Prostate gland (tissue), 2 donors: Measurements from ENCODE around the gene PIP4P1. TPM values are rescaled to one million over a fixed set of nuclear protein-coding genes. Genes with fewer than 3 reads are reported as not detected.
"Not testable (repeated sequence)": the region's sequence is repeated elsewhere in the genome, so short reads cannot be mapped to it uniquely, and the experiment has no call there.

Experiments
- DNase-seq: peaks from one replicate; pipeline ENCODE4 v3.0.0-alpha.2; 2019; ENCODE audit warnings: low spot score
- H3K27ac ChIP-seq, 2 donors: fragments of 200-600 bp; sonication (generic); 2 replicates each; pipeline ENCODE4 v1.5.1; 2017 to 2019
- H3K27me3 ChIP-seq: fragments of 200-600 bp; sonication (generic); replicated peaks from 2 replicates; pipeline ENCODE4 v1.5.1; 2019; ENCODE audit not compliant: insufficient read depth
- H3K36me3 ChIP-seq, 2 donors: fragments of 200-600 bp; sonication (generic); 1 replicate in 1 of 2; 2 replicates in 1 of 2; pipeline versions ENCODE4 v1.5.1 to v1.8.1; 2017 to 2019
- H3K4me1 ChIP-seq: fragments of 200-600 bp; sonication (generic); replicated peaks from 2 replicates; pipeline ENCODE4 v1.5.1; 2019
- H3K4me3 ChIP-seq, 2 donors: fragments of 200-600 bp; sonication (generic); 2 replicates each; pipeline ENCODE4 v1.5.1; 2017 to 2019
- H3K9me3 ChIP-seq: fragments of 200-600 bp; sonication (generic); 2 replicates; pipeline ENCODE4 v1.5.1; 2017
- CTCF ChIP-seq, 4 experiments: fragments of 200-600 bp in 2 of 4; fragments of 450-650 bp in 2 of 4; sonication (generic) in 2 of 4; IDR thresholded peaks; 1 replicate in 3 of 4; 2 replicates in 1 of 4; pipeline ENCODE4 v1.5.1; 2016 to 2019; ENCODE audit warnings: antibody characterized with exemption in 4 of 4, mild to moderate bottlenecking in 2 of 4, moderate library complexity in 2 of 4
- POLR2A ChIP-seq: fragments of 450-650 bp; IDR thresholded peaks from one replicate; pipeline ENCODE4 v1.6.1; 2016; ENCODE audit warnings: antibody characterized with exemption, mild to moderate bottlenecking
- POLR2AphosphoS5 ChIP-seq: sonication (generic); formaldehyde crosslinking; IDR thresholded peaks from one replicate; pipeline ENCODE4 v1.6.1; 2017; ENCODE audit warnings: antibody characterized with exemption
- WGBS: methylation state at CpG from one replicate; pipeline ENCODE4 v1.1.5; 2018; 5-methylcytosine and 5-hydroxymethylcytosine counted together
- intact Hi-C: fragments of 100-400 bp; cut with DNase I; formaldehyde crosslinking; loops from one replicate; pipeline ENCODE4 v1.14.2; 2022
- total RNA-seq, 2 donors: library from RNA; depleted of rRNA; stranded (reverse); fragments of >200 nt; gene quantifications; one replicate each; pipeline ENCODE4 v1.1.0, GENCODE V29; 2016

PIP4P1 gene
- total RNA-seq: 10 to 100 TPM; 24.8 to 37.8 TPM

DNA sequence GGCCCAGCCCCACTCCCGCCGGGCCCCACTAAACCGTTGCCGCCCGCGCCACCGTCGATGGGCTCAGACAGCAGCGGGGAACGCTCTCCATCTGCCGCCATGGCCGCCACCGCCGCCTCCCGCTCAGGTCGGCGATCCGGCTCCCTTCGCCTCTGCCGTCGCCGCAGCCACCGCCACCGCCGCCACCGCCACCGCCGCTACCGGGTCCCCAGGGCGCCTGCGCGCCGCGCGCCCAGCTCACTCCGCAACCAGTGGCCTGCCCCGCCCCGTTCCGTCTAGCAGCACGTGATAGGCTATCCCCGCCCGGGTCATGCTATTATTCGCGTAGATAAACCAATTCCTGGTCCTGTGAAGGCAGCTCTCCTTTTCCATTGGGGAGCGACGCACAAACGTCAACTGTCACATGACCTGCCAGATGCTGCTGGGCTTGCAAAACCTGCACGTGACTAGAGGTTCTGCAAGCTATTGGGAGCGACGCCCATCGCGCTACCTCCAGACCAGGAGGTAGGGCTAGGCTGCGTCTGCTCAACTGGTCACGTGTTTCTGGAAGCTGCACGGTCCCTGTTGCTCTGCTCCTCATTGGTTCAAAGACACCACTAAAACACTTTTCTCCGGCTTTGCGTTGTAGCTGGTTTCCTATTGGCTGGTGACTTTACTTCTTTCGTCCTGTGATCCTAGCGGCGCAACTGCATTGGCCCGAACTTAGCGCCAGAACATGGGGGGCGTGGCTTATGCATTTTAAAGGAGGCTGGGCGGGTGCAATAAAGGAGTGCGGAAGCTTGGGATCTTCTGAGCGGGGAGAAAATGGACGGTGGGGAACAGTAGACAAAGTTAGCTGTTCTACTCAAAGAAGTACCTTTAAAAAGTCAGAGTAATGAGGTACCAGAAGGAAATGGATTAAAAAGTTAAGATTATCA, at the start of gene PIP4P1:
Gene PIP4P1 (minus strand): TSS at position 210 of the 917 bp plus-strand sequence. CDS start 109 bp downstream, at position 101.
- peak; percentile 100 for DNase-seq
- Histone ChIP-seq H3K27ac (peak within 1 kb of the TSS; percentile 98 to 99), H3K4me1 (peaks cover 2% of the 10 kb centered on the region), H3K4me3 (peak within 1 kb of the TSS; percentile 97 to 98), H3K27me3 (no peaks in the 10 kb centered on the region), H3K36me3 (peaks cover 0 to 15% of the 10 kb centered on the region in 2 donors), H3K9me3 (no peaks in the 10 kb centered on the region)
- under 1% methylated on average over 55 of the region's 67 CpGs for WGBS
- TF ChIP-seq POLR2A (peak; percentile 83), CTCF (IDR thresholded peaks at IDR 0.05) (peak in 1 of 4 experiments; percentile 35), POLR2AphosphoS5 (peak; percentile 99)
- intact Hi-C loops: loop anchor here (5.0 to 10.0 kb wide), 3 partner anchors 151 to 513 kb away; partner anchors contain the start of gene RNASE4

GRCh38 chr14:20508367-20508766, 47.1 kb upstream of the PIP4P1 start:
- H3K36me3 ChIP-seq: no peaks in the 10 kb centered on the region
- intact Hi-C loops: no loop called here

GRCh38 chr14:20507537-20507936, 46.3 kb upstream of the PIP4P1 start:
- H3K4me1 ChIP-seq, H3K36me3 ChIP-seq: not testable (repeated sequence)
- WGBS: 91% methylated on average over 3 of the region's 3 CpGs

More at GRCh38 chr14:20508367-20508766, 47.1 kb upstream of the PIP4P1 start:
- TF ChIP-seq POLR2A (no peak), POLR2AphosphoS5 (no peak), CTCF (IDR thresholded peaks at IDR 0.05) (no peak)
- WGBS: 79% methylated on average over 8 of the region's 8 CpGs
- Histone ChIP-seq H3K27me3 (no peaks in the 10 kb centered on the region), H3K4me1 (no peaks in the 10 kb centered on the region), H3K27ac (no peak overlapping the region), H3K9me3 (no peaks in the 10 kb centered on the region), H3K4me3 (no peak overlapping the region)
- no peak for DNase-seq

DNA sequence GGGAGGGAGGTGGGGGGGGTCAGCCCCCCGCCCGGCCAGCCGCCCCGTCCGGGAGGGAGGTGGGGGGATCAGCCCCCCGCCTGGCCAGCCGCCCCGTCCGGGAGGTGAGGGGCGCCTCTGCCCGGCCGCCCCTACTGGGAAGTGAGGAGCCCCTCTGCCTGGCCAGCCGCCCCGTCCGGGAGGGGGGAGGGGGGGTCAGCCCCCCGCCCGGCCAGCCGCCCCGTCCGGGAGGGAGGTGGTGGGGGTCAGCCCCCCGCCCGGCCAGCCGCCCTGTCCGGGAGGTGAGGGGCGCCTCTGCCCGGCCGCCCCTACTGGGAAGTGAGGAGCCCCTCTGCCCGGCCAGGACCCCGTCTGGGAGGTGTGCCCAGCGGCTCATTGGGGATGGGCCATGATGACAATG, 45.5 kb upstream of the PIP4P1 start:
- H3K36me3 ChIP-seq, DNase-seq, H3K27ac ChIP-seq, H3K4me1 ChIP-seq, H3K27me3 ChIP-seq, H3K9me3 ChIP-seq, intact Hi-C loops, H3K4me3 ChIP-seq: not testable (repeated sequence)
- WGBS: no CpG with 5 or more reads among the region's 30 CpGs

More at GRCh38 chr14:20507537-20507936, 46.3 kb upstream of the PIP4P1 start:
- H3K27me3 ChIP-seq, H3K9me3 ChIP-seq, intact Hi-C loops, H3K27ac ChIP-seq, DNase-seq, H3K4me3 ChIP-seq: not testable (repeated sequence)

GRCh38 chr14:20506276-20506675, 45.0 kb upstream of the PIP4P1 start:
- WGBS: no CpG with 5 or more reads among the region's 30 CpGs
- not testable (repeated sequence) for H3K9me3 ChIP-seq

GRCh38 chr14:20503898-20504297, 42.7 kb upstream of the PIP4P1 start:
- Histone ChIP-seq H3K27ac (no peak overlapping the region), H3K36me3 (no peaks in the 10 kb centered on the region), H3K27me3 (no peaks in the 10 kb centered on the region), H3K9me3 (no peaks in the 10 kb centered on the region), H3K4me1 (no peaks in the 10 kb centered on the region), H3K4me3 (no peak overlapping the region)
- WGBS: 29% methylated on average over 6 of the region's 6 CpGs
- TF ChIP-seq POLR2AphosphoS5: no peak
- TF ChIP-seq POLR2A: no peak
- TF ChIP-seq CTCF (IDR thresholded peaks at IDR 0.05): no peak
- no peak for DNase-seq
- intact Hi-C loops: no loop called here

More at GRCh38 chr14:20506276-20506675, 45.0 kb upstream of the PIP4P1 start:
- intact Hi-C loops, H3K27ac ChIP-seq, H3K27me3 ChIP-seq, DNase-seq, H3K4me3 ChIP-seq, H3K4me1 ChIP-seq, H3K36me3 ChIP-seq: not testable (repeated sequence)
